ENCODE data around the gene RNLS.
"Not testable (repeated sequence)": the region's sequence is repeated elsewhere in the genome, so short reads cannot be mapped to it uniquely, and the experiment has no call there.

RNLS gene

DNA sequence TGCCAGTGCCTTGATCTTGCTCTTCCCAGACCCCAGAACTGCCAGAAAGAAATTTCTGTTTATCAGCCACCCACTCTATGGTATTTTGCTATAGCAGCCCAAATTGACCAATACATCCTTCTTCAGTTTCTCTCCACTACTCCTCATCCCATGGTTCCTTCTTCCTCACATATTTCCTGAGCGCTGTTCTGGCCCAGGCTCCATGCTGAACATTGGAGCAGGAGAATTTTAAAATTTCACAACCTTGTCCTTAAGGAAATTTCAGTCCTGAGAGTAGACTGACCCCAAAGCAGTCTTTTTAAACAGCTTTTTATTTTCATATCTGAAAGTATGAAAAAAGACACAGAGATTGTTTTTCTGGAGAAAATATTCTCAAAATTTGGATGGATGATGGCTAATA lies 297.1 kb downstream of the RNLS start:
- DNase-seq, result no peak

DNA sequence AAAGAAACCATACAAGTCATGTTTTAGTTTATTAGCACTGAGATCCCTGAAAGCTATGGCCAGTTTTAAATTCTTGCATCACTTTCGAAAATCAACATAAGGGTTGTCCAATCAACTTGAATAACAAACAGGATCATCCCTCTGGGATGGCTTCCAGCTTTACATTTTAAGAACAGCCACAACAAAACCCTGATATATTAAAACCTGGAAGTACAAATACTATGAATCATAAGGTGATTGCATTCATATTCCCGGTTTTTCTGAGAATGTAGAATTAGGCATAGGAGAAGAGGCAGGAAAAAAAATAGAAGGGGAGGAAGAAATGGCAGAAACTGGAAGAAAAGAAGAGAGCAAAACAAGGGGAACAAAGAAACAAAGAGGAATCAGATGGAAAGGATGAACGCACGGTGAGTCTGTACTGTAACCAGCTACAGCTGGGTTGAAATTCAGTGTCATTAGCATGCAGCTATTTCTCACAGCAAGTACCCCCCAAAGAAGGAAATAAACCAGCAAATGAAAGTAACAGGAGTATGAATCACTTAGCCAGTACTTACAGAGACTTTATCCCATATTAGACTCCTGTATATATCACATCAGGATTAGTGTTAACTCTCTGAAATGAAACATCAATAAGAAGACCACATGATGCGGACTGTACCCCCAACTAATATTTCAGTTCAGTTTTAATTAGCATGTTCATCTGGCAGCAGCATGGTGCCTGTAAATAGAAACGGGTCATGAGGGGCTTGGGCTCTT lies 301.3 kb downstream of the RNLS start:
- no peak for DNase-seq

DNA sequence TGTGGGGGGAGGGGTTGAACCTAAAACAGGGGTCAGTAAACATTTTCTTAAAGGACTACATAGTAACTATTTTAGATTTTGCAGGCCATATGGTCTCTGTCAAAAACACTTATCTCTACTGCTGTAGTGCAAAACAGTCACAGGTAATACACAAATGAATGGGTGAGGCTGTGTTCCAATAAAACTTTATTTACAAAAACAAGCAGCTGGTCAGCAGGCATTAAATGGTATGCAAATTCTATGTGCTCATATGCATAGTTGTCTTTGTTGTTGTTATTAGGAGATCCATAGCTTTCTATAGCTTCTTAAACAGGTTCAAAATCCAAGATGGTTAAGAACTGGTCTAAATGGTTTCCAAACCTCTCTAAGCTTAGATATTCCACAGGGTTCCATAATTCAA lies 302.6 kb downstream of the RNLS start:
- no peak for DNase-seq

DNA sequence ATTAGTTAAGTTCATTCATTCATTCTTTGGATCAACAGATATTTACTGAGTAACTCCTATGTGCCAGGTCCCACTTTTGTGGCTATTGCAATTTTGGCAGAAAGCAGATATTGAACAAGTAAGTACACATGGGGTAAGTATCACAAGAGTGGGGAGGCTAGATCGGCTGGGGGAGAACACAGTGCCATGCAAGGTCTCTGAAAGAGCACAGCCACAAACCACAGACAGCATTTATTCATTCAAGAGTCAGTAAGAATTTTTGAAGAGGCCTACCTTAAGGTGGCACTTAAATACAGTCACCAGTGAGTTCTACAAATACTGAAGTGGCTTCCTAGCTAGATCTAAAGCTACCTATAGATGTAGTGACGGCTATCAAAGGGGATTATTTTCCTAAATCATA lies 304.2 kb downstream of the RNLS start:
- DNase-seq, result no peak

DNA sequence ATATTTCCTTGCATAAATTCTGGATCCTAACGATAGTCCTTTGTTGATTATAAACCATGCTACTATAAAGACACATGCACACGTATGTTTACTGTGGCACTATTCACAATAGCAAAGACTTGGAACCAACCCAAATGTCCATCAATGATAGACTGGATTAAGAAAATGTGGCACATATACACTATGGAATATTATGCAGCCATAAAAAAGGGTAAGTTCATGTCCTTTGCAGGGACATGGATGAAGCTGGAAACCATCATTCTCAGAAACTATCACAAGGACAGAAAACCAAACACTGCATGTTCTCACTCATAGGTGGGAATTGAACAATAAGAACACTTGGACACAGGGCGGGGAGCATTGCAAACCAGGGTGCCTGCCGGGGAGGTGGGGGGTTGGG lies 306.2 kb downstream of the RNLS start:
- DNase-seq, result not testable (repeated sequence)

DNA sequence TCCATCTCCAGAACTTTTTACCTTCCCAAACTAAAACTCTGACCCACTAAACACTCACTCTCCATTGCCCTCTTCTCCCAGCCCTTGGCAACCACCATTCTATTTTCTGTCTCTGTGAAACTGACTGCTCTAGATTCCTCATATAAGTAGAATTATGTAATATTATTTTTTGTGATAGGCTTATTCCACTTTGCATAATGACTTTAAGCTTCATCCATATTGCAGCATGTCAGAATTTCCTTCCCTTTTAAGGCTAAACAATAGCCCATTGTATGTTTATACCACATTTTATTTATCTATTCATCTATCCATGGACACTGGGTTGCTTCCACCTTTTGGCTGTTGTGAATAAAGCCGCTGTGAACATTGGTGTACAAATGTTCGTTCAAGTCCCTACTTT lies 308.8 kb downstream of the RNLS start:
- no peak for DNase-seq

DNA sequence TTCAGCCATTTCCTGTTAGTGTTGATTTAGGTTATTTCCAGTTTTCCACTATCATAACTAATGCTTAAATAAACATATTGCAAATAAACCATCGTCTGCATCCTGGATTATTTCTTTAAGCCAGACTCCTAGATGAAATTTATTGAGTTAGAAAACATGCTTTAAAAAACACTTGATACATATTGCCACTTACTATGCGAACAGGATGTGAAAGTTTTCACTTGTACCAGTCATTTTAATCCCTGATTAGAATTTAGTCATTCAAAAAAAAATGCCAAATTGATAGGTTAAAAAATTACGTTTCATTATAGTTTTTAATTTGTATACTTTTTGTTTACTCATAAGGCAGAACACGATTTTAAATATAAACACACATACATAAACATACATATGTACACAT lies 309.6 kb downstream of the RNLS start:
- DNase-seq, result no peak

DNA sequence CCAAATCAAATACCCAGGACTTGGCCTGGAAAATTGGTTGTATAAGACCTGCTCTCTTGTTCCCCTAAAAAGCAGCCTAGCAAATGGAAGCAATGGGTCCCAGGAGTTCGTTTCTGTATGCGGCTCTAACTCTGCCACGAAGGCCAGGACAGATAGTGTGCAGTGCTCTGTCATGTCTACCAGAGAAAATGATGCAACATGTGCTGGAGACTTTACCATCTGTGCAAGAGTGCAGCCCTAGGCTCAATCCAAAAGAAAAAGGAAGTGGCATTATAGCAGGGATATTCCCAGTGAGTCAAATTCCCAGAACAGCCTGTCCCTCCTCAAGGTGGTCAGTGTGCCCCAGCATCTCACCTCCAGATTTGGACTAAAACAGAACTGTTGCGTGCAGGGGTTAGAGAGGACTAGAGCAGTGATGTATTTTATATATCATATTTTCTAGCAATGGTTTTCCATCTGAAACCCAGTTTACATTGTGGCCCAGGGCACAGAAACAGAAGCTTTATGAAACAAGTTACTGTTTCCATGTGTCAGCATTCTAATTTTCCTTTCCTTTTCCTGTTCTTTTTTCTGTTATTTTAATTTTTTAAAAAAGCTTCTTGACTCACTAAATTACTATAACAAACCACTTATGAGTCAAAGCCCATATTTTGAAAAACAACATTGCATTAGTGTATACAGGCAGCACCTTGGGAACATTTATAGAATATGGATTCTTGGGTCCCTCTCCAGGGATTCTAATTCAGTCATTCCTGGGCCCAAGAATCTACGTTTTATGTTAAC lies 311.2 kb downstream of the RNLS start:
- no peak for DNase-seq

DNA sequence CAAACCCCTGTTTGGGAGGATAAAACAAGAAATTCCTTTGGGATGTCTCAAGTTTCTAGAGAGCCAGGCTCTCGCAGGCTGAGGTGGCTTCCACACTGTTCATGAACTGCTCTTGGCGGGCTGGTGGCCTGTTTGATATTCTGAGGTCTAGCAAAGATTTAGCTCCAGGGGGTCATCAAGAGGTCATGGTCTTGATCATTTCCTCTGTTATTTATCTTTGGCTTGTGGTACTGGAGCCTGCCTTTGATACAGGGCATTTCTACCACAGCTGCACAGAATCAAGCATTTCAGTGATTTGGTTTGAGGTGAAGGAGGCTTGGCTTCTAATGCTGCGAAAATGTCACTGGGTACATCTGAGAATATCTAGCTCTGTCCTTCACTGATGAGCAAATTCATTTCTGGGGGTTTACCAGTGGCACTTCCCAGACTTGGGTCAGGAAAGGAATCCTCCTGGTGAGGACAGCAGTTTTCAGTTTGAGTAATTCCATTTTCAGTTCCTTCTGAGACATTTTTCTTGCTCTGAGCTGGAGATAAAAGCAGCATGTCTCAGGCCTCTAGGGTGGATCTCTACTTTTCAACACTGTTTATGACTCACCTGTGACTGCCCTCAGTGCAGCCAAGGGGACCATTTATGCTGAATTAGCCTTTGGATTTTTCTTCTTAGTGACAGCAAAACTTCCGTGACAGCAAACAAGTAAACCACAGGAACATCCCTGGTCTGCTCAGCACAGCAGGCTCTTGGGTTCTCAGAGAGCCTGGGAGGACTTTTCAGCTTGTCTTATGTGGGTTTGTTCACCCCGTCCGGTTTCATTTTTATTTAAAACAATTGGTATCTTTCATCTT lies 312.0 kb downstream of the RNLS start:
- peak; percentile 7 for DNase-seq

DNA sequence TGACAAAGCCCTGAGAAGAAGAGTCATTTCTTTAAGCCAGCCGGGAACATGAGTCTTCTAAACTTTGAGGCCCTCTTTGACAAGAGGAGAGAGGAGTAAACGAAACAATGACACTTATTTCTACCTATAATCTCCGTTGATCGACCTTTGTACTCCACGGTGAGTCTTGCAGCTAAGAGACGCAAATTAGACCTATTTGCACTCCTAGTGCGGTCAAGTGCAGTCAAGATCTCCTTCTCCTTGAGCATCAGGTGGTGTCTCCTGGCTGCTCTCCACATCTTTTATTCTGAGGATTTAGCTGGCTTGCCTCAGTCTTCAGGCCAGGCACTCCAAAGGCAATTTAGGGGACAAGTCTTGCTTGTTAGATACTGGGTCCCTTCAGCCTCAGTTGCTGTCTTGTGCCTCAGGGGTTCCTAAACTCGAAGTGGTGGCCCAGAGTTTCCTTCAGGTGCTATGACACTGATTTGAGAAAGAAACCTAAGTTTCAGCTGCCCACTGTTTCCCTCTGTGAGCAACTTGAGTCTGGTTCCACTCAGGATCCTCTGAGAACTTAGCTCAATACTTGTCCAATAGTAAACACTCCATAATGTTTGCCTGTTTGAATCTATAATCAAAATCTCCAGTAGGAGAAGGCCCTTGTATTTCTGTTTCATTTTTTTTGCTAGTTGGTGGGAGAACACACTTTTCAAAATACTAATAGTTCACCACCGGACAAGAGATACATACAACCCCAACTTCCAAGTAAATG lies 312.9 kb downstream of the RNLS start:
- DNase-seq, result no peak

DNA sequence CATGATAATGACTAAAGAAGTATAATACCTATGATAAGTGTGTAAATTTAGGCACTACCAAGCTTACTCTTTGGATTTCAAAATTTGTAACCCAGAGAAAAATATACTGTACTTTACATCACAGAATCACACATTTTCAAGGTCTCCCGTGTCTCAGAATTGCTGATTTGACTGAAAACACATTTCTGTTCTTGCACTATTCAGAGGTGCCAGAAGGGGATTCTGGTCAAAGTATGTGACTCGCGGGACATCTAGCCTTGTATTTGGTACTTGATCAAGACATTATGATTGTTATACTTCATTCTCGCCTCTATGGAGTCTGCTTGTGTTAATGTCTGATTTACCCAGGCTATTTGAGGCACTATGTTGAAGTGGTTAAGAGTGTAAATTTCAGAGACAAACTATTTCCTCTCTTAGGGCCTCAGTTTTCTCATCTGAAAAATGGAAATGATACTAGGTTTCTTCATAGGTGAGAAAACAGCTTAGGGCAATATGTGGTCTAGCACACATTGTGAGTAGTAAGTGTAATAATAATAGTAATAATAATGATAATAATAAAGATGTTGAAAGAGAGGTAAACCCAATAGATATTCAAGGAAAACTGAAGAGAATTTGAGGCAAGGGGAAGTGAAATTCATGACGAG lies 320.4 kb downstream of the RNLS start:
- no peak for DNase-seq

DNA sequence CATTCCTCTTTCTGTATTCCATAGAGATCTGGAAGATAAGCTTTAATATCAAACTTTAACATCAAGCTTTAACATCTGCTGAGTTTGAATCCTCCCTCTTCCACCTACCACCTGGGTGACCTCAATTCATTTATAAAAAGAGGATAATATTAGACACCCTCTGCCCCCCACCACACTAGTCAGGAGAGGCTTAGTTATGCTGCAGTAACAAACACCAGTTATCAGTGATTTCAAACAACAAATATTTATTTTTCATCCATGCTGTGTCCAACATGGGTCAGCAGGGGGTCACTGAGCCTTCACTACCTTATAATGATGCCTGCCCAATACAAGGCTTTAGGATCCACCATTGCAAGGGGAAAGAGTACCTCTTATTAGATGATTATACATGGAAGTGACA lies 322.0 kb downstream of the RNLS start:
- DNase-seq, result no peak

DNA sequence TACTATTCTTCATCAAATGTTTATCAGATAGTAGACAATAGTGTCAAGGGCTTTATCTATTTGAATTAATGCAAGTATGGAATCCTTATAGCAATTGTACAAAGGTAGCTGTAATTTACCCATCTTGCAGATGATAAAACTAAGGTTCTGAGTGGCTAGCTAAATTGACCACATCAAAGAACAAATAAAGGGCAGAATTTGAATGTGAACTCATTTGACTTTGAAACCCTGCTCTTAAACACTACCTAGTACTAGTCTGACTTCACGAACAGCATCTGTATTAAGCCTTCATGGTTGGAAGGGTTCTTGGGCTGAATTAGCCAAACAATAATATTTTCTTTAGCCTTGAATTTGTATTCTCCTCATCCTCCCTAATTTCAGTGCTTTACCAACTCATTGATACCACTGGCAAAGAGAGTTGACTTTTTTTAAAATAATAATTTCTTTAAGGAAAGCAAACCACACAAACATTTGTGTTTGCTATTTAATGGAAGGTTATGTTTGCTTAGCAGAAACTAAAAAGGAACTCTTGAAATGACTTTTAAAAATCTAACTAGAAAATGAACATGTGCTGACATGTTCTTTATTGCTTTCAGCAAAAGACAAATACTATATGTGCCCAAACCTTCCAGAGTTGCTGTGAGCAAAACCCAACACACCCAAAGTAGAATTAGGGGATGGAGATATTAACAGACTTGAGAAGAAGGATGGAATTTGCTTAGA lies 322.6 kb downstream of the RNLS start:
- DNase-seq, result no peak

DNA sequence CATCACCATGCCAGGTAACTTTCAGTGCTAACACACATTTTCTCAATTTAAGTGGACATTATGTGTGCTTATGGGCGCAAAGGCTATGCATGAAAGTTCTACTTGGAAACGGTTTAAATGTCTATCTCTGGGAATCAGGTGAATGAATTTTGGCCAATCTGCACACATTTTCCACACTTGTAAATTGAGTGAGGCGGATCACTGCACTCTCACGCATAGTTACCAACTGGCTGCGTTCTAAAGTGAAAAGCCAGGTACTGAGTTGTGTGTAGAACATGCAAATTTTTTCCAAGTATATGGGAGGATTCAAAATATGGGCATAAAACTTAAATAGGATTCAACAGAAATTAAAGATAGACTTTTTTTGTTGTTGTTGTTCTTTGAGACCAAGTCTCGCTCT lies 323.7 kb downstream of the RNLS start:
- no peak for DNase-seq

DNA sequence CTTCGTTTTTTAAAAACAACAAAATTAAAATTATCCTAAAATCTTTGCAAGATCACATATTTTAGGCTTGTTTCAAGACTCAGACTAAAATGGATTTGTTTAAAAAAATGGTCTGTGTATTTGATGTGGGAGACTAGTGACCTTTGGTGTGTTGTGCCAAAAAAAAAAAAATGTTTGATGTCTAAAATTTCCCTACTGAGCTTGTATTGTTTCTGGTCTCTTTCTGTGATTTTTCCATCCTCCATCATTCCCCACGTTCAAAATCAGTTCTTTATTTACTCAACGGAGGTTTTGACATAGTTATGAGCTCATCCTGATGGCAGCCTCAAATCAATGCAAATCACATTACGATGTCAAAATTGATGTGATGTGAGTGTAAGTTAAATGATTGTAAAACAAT lies 326.2 kb downstream of the RNLS start:
- no peak for DNase-seq

DNA sequence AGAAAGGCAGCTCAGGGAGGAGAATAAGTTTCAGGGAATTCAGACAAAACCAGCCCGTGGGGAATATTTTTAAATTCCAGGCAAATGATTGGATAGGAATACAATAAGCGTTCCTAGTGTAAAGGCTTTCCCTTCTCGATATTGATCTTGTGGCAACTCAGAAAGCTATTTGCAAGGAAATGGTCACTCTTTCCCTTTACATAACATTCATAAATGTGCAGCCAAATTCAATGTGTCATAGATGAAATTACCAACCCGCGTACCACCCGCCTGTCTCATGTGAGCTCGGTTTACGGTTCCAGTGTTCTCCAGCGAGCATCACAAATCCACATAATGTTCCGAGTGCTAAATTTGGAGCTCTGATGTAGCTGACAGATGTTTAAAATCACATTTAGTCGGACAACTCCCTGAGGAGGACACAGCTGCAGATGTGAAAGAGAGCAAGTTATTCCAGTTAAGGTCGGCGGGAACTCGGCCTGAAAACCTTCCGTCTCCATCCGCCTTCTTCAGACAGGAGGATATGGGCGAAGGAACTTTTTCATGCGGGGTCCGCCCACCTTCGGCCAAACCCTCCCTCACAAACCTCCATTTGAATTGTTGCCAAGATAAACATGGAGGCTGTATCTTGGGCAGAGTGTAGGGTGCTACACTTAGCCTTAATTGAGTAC lies 327.0 kb downstream of the RNLS start:
- DNase-seq, result no peak

DNA sequence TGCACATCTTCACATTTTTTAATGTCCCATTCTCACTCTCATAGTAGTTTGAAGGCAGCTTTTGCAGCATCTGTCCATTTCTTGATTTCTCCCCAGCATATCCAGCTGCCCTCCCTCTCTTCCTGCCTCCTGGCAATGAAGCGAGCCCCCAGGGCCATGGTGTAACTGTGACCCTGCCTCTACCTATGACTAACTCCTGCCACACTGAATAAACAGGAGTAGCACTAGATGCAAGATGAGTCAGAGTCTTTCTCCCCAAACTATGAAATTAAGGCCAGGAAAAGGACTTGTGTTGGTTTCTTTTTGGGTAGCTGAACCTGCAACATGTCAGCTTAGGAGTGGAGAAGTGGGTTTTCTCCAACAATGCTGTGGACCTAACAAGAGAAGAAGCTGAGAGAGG lies 329.0 kb downstream of the RNLS start:
- DNase-seq, result no peak

DNA sequence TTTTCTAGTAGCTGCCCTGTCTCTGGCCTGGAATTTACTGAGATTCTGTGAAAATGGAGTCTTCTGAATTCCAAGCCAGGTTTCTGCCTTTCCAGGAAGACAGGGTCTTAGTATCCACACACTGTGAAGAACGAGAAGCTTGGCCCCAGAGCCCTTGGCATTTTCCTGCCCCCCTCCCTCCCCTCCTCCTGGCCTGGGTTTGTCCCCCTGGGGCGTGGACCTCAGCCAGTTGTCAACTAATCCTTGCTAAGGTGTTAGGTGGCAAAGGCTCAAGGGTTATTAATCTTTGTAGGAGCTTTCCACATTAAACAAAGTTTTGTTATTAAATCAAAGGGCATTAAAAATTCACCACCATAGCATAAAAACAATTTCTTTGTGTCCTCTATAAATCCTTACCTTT lies 329.5 kb downstream of the RNLS start:
- DNase-seq, result no peak

DNA sequence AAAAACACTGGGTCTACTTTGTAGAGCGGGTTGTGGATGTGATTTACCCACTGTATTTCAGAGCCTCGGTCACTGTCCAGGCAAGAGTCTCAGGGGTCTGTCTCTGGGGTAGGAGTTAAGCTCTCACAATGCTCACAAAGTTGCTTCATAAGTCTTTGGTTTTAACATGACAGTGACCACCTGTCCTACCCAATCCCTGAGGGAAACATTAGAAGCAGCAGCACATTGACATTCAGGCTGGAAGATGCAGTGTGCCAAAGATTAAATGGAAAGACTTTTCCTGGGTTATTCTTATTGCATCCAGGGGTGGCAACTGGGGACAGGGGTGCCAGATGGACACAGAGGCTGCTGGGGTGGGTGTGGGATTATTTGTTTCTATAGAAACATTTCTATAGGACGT lies 330.0 kb downstream of the RNLS start:
- DNase-seq, result no peak

DNA sequence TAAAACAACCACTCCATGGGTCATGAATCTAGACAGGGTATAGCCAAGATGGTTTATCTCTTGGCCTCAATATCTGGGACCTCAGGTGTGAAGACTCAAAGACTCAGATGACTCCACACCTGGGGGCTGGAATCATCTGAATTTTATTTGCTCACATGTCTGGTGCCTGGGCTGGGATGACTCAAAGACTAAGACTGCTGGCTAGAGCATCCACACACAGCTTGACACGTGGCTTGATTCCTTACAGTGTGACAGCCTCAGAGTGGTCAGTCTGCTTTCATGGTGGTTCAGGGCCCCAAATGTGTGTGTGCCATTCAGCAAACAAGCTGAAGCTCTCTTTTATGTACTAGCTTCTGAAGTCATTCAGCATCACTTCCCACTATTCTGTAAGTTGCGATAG lies 333.7 kb downstream of the RNLS start:
- DNase-seq, result no peak

DNA sequence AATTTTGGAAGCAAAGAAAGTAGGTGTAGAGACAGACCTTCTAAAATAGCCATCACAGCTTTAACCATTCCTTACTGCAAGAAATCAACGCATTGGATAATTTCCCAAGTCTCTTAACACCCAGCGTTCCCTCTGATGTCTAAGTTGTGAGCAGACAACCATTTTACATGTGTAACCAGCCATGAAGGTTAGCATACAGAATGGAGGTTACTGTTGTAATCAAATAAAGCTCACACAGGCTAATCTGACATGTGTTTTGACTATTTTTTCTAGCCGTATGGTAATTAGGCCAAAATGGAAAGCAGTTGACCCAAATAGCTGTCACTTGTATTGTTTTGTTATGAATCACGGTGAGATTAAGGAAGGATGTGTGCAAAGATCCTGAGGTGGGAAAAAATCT lies 336.4 kb downstream of the RNLS start:
- DNase-seq, result no peak
